Adrenal gland (tissue), 5 donors: ENCODE results near the gene PRSS21.

Experiments used
- POLR2A ChIP-seq, 2 donors: fragments of 450-650 bp; IDR thresholded peaks; one replicate each; pipeline ENCODE4 v1.6.1; 2017; ENCODE audit warnings: antibody characterized with exemption in 2 of 2, mild to moderate bottlenecking in 2 of 2, moderate library complexity in 1 of 2
- TF ChIP-seq, protein P1 (sequence below), 6 experiments: fragments of 450-650 bp in 4 of 6; fragments of 200-600 bp in 2 of 6; sonication (generic) in 1 of 6; IDR thresholded peaks; 1 replicate in 5 of 6; 2 replicates in 1 of 6; pipeline versions ENCODE4 v1.5.1 to v1.8.0; 2016 to 2021; ENCODE audit warnings: antibody characterized with exemption in 6 of 6, mild to moderate bottlenecking in 2 of 6, moderate library complexity in 1 of 6
- donor health status: DM: no; HTN: no; CAD: no.

- TF ChIP-seq, protein P1, sequence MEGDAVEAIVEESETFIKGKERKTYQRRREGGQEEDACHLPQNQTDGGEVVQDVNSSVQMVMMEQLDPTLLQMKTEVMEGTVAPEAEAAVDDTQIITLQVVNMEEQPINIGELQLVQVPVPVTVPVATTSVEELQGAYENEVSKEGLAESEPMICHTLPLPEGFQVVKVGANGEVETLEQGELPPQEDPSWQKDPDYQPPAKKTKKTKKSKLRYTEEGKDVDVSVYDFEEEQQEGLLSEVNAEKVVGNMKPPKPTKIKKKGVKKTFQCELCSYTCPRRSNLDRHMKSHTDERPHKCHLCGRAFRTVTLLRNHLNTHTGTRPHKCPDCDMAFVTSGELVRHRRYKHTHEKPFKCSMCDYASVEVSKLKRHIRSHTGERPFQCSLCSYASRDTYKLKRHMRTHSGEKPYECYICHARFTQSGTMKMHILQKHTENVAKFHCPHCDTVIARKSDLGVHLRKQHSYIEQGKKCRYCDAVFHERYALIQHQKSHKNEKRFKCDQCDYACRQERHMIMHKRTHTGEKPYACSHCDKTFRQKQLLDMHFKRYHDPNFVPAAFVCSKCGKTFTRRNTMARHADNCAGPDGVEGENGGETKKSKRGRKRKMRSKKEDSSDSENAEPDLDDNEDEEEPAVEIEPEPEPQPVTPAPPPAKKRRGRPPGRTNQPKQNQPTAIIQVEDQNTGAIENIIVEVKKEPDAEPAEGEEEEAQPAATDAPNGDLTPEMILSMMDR (IDR thresholded peaks at IDR 0.05) = no peak
- no peak for TF ChIP-seq POLR2A (IDR thresholded peaks at IDR 0.05)
Observed at GRCh38 chr16:2867661-2867986, 50.6 kb downstream of the PRSS21 start.
